ENCODE data around the gene BRINP1.

Gene BRINP1

DNA sequence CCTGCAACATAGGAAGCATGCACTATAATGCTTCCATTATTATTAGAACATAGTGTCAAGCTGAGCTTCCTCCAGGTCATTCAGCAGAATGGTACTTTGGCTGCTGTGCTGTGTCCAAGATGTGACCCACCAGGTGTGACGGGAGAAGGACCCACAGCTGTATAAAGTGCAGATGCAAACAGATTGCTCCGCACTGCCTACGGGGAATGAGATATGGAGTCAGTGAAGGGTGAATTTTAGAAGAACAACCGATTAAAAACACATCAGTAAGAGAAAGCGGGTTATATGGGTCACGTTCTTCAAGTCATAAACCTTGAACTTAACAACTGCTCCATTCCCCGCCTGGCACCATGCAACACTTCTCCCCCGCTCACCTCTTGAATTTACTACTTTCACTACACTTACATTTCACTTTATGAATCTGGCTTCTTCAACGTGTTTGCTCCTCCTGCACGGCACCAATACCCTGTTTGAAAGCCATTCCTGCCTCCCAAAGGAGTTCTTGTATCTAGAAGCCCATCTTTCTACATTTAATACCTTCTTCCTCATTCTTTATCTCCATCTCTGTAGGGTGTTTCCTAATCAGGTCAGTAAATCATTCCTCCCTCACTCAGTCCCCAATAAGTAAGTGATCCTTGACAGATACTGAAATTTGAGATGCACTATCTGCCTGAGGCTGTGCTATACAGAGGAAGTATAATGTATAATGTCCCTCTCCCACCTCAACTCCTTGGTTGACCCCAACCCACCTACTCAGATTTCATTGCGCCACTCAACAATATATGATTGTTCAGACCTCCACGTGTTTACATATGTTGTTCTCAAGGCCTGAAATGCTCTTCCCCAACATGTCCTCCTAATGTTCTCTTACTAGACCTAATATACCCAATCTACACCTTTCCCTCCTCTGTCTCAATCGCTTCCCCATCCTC, 25.9 kb downstream of the BRINP1 start:
- TF ChIP-seq, protein P1, sequence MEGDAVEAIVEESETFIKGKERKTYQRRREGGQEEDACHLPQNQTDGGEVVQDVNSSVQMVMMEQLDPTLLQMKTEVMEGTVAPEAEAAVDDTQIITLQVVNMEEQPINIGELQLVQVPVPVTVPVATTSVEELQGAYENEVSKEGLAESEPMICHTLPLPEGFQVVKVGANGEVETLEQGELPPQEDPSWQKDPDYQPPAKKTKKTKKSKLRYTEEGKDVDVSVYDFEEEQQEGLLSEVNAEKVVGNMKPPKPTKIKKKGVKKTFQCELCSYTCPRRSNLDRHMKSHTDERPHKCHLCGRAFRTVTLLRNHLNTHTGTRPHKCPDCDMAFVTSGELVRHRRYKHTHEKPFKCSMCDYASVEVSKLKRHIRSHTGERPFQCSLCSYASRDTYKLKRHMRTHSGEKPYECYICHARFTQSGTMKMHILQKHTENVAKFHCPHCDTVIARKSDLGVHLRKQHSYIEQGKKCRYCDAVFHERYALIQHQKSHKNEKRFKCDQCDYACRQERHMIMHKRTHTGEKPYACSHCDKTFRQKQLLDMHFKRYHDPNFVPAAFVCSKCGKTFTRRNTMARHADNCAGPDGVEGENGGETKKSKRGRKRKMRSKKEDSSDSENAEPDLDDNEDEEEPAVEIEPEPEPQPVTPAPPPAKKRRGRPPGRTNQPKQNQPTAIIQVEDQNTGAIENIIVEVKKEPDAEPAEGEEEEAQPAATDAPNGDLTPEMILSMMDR (conservative IDR thresholded peaks at IDR 0.05; ENCODE audit: control insufficient read depth, insufficient read depth, low read depth, low read length), result no peak
- H3K4me3 ChIP-seq (ENCODE audit: control insufficient read depth, low read depth, low read length), result no peak overlapping the region
- DNase-seq (ENCODE audit: low read depth), result no peak

DNA sequence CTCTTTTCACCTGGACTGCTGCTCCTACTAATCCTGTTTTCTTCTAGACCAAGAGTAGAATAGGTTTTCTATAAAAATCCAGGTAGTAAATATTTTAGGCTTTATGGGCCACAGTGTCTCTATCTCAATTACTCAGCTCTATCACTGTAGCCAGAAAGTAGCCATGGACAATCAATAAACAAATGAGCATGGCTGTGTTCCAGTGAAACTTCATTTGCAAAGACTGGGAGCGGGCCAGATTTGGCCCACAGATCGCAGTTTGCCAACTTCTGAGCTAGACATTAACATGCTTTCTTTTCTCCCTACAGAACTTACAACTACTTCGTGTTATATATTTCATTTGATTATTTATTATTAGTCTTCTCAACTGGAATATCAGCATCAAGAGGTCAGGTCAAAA, 30.2 kb downstream of the BRINP1 start:
- DNase-seq (ENCODE audit: low read depth), result no peak
- TF ChIP-seq, protein P1 (conservative IDR thresholded peaks at IDR 0.05; ENCODE audit: control insufficient read depth, insufficient read depth, low read depth, low read length), result no peak
- H3K4me3 ChIP-seq (ENCODE audit: control insufficient read depth, low read depth, low read length), result no peak overlapping the region

DNA sequence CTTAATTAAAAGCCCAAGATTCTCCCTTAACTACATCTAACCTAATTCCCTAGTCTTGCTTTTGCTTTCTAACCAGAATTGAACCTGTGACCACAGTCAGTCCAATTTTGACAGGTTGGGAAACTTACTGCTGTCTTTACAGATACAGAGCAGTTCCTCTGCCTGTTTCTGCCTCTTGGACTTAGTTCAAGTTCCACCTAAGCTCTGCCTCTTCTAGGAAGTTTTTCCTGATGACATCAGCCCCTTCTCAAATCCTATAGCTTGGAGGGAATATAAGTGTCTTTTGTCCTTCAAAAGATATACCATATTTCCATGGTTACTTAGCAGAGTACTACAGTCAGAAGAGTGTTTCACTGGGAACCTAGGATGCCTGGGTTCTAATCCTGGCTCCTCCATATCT, 31.7 kb downstream of the BRINP1 start:
- TF ChIP-seq, protein P1 (conservative IDR thresholded peaks at IDR 0.05; ENCODE audit: control insufficient read depth, insufficient read depth, low read depth, low read length), result no peak
- DNase-seq (ENCODE audit: low read depth), result no peak

DNA sequence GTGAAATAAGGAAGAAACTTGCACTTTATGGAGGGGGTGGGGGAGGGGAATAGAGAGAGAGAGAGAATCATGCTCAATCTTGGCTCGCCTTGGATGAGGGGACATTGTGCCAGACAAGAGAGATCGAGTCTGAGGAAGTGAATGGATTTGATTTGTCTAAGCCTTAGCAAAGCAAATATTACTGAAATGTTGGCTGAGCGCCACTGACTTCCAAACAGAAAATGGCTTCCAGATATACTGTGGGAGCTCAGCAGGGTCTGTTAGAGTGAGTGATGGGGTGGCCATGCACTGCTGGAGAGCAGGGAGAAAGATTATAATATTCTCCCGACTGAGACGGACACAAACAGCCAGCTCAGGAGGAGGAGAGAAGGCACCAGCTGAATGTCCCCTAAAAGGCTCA, 34.5 kb downstream of the BRINP1 start:
- H3K4me3 ChIP-seq (ENCODE audit: control insufficient read depth, low read depth, low read length), result no peak overlapping the region
- TF ChIP-seq, protein P1 (conservative IDR thresholded peaks at IDR 0.05; ENCODE audit: control insufficient read depth, insufficient read depth, low read depth, low read length), result no peak
- DNase-seq (ENCODE audit: low read depth), result no peak

More for the DNA sequence above, 31.7 kb downstream of the BRINP1 start:
- H3K4me3 ChIP-seq (ENCODE audit: control insufficient read depth, low read depth, low read length), result no peak overlapping the region

DNA sequence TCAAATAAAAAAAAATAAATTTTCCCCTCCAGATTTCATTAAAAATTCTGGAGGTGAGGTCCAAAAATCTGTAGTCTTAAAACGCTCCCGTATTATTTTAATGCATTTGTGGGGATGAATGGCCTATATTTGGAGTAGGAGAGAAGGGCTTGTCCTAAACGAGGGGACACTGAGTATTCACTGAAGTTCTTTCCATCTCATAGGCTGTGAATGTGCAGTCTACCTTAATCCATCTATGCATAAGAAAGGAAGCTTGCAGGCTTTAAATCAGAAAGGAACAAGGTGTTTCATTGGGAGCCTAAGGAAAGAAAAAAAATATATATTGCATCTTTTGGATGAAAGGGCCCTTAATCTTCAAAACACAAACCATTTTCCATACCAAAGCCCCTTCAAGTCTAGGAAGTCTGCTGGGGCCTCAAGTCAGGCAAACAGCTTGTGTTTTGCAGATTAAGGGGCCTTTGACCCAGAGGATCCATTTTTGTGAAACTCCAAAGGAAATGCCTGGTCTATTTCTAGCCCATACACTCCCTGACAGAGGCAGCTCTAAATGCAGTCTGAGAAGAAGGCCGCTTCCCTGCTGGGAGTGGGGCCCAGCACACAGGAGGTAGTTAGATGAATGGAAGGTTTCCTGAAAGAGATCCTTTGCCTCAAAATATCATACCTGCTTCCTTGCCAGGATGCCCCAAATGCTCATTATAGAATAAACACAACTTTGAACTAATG, 35.6 kb downstream of the BRINP1 start:
- TF ChIP-seq, protein P1 (conservative IDR thresholded peaks at IDR 0.05; ENCODE audit: control insufficient read depth, insufficient read depth, low read depth, low read length), result no peak
- no peak overlapping the region for H3K4me3 ChIP-seq (ENCODE audit: control insufficient read depth, low read depth, low read length)

DNA sequence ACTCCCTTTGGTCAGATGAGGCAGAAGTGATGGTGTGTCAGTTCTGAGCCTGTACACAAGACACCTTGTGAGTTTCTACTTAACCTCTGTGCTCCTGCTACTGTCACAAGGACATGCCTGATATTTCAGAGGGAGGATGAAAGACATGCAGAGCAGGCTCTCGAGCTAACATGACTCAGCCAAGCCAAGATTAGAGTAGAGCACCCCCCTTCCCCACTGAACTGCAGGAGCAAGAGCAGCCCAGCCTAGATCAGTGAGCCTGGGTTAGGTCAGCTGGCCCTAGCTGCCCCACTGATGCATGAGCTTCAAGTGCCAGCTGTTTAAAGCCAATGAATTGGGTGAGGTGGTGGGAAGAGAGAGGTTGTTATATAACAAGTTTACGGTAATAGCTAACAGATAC, 36.7 kb downstream of the BRINP1 start:
- TF ChIP-seq, protein P1 (conservative IDR thresholded peaks at IDR 0.05; ENCODE audit: control insufficient read depth, insufficient read depth, low read depth, low read length), result no peak
- no peak overlapping the region for H3K4me3 ChIP-seq (ENCODE audit: control insufficient read depth, low read depth, low read length)
- no peak for DNase-seq (ENCODE audit: low read depth)

More for the DNA sequence above, 35.6 kb downstream of the BRINP1 start:
- no peak for DNase-seq (ENCODE audit: low read depth)

All from fibroblast of mammary gland (primary cell).